ENCODE measurements around the gene SNRPA.
A peak's percentile ranks its signal among the peaks of the same experiment; 100 is the strongest.
"Not testable (repeated sequence)": the region's sequence is repeated elsewhere in the genome, so short reads cannot be mapped to it uniquely, and the experiment has no call there.

Gene SNRPA

GRCh38 chr19:40800997-40801377 is 50.0 kb downstream of the SNRPA start:
- no peak for DNase-seq (ENCODE audit: low read depth, low spot score)

DNA sequence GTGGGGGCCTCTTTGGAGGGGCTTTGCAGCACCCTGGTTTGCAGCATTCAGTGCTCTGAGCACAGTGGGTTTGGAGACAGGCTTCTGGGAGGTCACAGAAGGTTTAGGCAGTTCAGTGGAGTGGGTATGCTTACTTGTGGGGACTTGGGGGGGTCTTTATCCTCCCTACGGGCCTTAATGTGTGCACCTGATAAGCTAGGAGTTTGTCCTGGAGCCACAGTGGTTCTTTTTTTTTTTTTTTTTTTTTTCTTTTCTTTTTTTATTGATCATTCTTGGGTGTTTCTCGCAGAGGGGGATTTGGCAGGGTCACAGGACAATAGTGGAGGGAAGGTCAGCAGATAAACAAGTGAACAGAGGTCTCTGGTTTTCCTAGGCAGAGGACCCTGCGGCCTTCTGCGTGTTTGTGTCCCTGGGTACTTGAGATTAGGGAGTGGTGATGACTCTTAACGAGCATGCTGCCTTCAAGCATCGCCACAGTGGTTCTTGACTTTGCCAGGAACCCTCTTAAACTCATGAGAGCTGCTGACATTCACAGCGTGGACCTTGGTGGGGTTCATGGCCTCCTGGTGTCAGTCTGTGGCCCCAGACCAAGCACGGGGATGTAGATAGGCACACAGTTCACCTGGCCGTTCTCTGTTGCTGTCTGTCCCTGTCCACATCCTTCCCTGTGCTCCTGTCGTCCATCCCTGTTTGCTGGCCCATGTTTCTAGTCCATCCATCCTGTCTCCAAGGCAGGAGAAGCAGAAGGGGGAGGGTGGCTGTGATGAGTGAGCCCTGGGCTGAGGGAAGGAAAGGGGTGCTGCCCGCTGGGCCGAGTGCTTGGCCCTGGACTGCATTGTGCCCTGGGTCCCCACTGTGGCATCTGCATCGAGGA is 50.7 kb downstream of the SNRPA start:
- DNase-seq (ENCODE audit: low read depth, low spot score): no peak

GRCh38 chr19:40802300-40803169 is 51.5 kb downstream of the SNRPA start:
- DNase-seq (ENCODE audit: low read depth, low spot score): no peak

GRCh38 chr19:40803170-40803856 is 52.3 kb downstream of the SNRPA start:
- no peak for DNase-seq (ENCODE audit: low read depth, low spot score)

GRCh38 chr19:40803857-40804782 is 53.1 kb downstream of the SNRPA start:
- DNase-seq (ENCODE audit: low read depth, low spot score): no peak

DNA sequence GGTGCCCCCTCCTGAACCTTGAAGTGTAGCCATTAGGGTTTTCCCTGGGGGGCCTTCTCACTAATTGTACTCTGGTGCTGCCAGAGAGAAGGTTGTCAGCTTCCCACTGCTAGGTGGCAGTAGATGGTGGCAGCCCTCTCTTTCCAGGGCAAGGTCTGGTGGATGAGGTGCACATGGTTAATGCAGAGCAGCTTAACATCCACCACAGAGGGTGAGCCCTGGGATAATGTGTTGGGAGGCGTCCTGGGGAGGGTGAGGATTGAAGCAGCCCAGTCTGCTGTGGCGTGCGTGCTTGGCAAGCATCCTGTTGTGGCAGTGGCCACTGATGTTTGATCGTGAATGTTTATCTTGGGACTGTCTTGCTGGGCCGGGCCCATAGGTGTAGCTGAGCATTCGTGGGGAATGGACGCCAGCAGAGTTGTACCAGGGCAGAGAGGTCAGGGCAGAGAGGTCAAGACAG is 53.8 kb downstream of the SNRPA start:
- no peak for DNase-seq (ENCODE audit: low read depth, low spot score)

DNA sequence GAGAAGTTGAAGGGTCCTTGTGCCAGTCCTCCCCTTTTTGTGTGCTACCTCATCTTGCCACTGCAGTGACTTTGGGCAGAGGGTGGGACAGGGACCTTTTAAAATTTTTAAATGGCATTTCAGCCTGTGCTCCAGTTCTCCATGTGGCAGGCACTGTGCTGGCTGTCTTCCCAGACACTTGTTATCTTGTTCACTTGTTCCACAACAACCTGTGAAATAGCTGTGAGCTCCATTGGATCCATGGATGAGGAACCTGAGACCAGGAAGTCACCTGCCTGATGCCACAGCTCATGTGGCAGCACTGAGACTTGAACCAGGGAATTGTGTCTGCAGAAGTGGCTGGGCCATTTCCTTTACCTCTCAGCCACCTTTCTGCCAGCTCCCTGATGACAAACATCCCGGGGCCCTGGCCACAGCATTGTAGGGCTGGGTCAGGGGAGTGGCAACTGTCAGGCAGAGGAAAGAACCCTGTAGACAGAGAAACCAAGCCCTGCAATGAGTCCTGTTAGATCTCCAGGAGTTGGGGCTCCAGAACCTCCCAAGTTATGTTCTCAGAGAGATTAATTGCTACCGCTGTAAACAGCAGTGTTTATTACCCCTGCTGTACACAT is 54.4 kb downstream of the SNRPA start:
- no peak for DNase-seq (ENCODE audit: low read depth, low spot score)

- peak; percentile 89 for DNase-seq (ENCODE audit: low read depth, low spot score)
Observed at GRCh38 chr19:40806423-40807146, 55.6 kb downstream of the SNRPA start.

- no peak for DNase-seq (ENCODE audit: low read depth, low spot score)
Observed at GRCh38 chr19:40807147-40808020, 56.4 kb downstream of the SNRPA start.

DNA sequence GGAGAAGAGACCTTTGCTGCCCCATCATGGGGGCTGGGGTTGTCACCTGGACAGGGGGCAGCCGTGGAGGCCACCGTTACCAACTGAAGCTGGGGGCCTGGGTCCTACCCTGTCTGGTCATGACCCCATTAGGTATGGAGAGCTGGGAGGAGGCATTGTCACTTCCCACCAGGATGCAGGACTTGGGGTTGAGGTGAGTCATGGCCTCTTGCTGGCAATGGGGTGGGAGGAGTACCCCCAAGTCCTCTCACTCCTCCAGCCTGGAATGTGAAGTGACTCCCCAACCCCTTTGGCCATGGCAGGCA is 57.0 kb downstream of the SNRPA start:
- no peak for DNase-seq (ENCODE audit: low read depth, low spot score)

DNA sequence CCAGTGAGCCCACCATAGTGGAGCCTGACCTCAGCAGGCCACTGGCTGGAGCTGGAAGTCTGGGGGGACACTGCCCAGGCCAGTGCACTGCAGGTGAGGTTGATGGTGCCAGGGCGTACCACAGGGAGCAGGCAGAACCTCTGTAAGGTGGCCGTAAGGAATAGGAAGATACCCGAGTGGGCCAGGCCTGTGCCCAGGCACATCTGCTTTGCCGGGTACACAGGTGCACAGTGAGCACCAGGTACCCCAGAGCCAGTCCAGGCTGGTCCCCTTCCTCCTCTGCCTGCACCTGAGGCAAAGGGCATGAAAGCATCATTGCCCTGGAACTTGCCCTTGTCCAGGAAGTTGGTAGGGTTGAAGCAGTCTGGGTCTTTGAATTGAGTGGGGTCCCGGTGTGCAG is 57.5 kb downstream of the SNRPA start:
- DNase-seq (ENCODE audit: low read depth, low spot score): no peak

GRCh38 chr19:40809358-40810086 is 58.5 kb downstream of the SNRPA start:
- no peak for DNase-seq (ENCODE audit: low read depth, low spot score)

- no peak for DNase-seq (ENCODE audit: low read depth, low spot score)
Observed at GRCh38 chr19:40810160-40810559, 59.2 kb downstream of the SNRPA start.

DNA sequence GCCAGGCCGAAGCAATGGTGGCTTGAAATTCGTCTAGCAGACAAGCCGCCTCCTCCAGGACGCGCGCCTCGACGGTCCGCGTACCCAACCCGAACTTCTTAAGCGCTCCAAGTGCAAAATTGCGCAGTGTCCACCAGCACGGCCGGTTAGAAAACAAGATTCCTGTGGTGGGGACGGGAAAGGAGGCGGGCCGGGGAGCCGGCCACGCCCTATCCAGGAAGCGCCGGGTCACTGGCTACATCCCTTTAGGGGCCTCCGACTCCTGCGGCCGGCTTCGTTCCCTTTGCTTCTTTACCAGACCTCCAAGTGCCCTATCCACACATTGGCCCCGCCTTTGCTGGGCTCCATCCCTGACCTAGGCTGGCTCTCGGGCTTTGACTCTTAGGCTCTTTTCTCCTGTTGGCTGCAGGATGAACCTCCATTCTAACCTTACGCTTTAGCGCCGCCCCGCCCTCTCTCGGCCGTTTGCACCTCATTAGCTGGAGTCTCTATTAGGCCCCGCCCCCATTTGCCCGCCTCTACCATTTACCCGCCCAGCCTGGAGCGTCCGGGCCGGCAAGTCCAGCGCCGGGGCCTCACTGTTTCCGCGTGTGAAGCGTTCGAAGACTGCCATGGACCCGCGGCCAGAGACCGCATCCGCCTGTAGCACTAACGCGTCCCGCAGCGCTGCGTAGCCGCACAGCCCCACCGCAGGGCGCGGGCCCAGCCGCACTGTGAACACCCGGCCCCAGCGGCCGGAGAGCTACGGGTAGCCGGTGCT is 59.8 kb downstream of the SNRPA start:
- not testable (repeated sequence) for DNase-seq (ENCODE audit: low read depth, low spot score)

- DNase-seq (ENCODE audit: low read depth, low spot score): no peak
Observed at GRCh38 chr19:40811478-40812341, 60.7 kb downstream of the SNRPA start.

GRCh38 chr19:40812571-40812970 is 61.6 kb downstream of the SNRPA start:
- DNase-seq (ENCODE audit: low read depth, low spot score): not testable (repeated sequence)

GRCh38 chr19:40813182-40813581 is 62.2 kb downstream of the SNRPA start:
- DNase-seq (ENCODE audit: low read depth, low spot score): no peak
